ENCODE data around the gene SLC35C1. TPM values are rescaled to one million over a fixed set of nuclear protein-coding genes. Genes with fewer than 3 reads are reported as not detected.

Gene SLC35C1
- total and polyA plus RNA-seq, 2 of the 8 experiments (the other 6 are each of a cell fraction or from before 2014, with no cell fraction given), result 4.6 to 10.6 TPM

DNA sequence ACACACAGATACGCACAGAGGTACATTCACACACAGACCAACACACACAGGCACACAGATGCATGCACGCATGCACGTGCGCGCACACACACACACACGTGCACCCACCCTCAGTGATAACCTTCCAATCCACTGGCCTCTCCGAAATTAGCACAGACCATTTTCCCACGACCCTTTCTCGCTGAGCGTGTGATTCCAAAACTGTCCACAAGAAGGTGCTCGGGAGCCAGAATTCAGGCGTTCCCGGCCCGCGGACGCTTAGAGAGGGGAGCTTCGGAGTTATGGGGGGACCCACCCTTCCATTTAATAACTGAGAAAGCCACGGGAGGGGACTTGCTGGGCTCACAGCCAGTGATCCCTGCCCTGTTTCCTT is 33.8 kb upstream of the SLC35C1 start (continued):
- no peak for TF ChIP-seq TBP (IDR thresholded peaks at IDR 0.05; ENCODE audit: low read depth, low read length)
- TF ChIP-seq EP300 (IDR thresholded peaks at IDR 0.05; ENCODE audit: borderline replicate concordance in 1 of 2, low read depth in 2 of 2, low read length in 2 of 2), result no peak
- TF ChIP-seq MAFK (IDR thresholded peaks at IDR 0.05; ENCODE audit: low read depth, low read length), result no peak
- TF ChIP-seq ASH2L (IDR thresholded peaks at IDR 0.05; ENCODE audit: low read length), result peak; percentile 31
- no peak for TF ChIP-seq JUND (IDR thresholded peaks at IDR 0.05; ENCODE audit: low read length)
- no peak for TF ChIP-seq CTBP2 (IDR thresholded peaks at IDR 0.05; ENCODE audit: borderline replicate concordance, insufficient read depth, insufficient read length, low read length)
- TF ChIP-seq HDAC2 (IDR thresholded peaks at IDR 0.05; ENCODE audit: borderline replicate concordance in 1 of 2, low read depth in 2 of 2, low read length in 2 of 2), result no peak
- no peak for TF ChIP-seq NRF1 (IDR thresholded peaks at IDR 0.05; ENCODE audit: low read depth, low read length)
- TF ChIP-seq CBX8 (IDR thresholded peaks at IDR 0.05; ENCODE audit: borderline replicate concordance, low read depth, low read length), result no peak
- TF ChIP-seq RXRA (IDR thresholded peaks at IDR 0.05; ENCODE audit: insufficient read depth, low read depth, low read length), result no peak
- peak; percentile 62 to 74 for TF ChIP-seq RAD21 (IDR thresholded peaks at IDR 0.05 in 1 of 2, conservative IDR thresholded peaks at IDR 0.05 in 1 of 2; ENCODE audit: low read depth in 2 of 2, low read length in 2 of 2)
- TF ChIP-seq, protein P1, sequence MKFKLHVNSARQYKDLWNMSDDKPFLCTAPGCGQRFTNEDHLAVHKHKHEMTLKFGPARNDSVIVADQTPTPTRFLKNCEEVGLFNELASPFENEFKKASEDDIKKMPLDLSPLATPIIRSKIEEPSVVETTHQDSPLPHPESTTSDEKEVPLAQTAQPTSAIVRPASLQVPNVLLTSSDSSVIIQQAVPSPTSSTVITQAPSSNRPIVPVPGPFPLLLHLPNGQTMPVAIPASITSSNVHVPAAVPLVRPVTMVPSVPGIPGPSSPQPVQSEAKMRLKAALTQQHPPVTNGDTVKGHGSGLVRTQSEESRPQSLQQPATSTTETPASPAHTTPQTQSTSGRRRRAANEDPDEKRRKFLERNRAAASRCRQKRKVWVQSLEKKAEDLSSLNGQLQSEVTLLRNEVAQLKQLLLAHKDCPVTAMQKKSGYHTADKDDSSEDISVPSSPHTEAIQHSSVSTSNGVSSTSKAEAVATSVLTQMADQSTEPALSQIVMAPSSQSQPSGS (IDR thresholded peaks at IDR 0.05; ENCODE audit: low read length), result no peak
- peak; percentile 42 for TF ChIP-seq KDM4A (IDR thresholded peaks at IDR 0.05; ENCODE audit: low read depth, low read length, severe bottlenecking)
- TF ChIP-seq POLR2AphosphoS5 (IDR thresholded peaks at IDR 0.05; ENCODE audit: low read depth, low read length), result no peak
- TF ChIP-seq RNF2 (IDR thresholded peaks at IDR 0.05; ENCODE audit: borderline replicate concordance, low read depth, low read length, missing control alignments, poor library complexity, severe bottlenecking), result no peak
- TF ChIP-seq GABPA (IDR thresholded peaks at IDR 0.05; ENCODE audit: borderline replicate concordance, insufficient read depth, low read length), result no peak
- TF ChIP-seq GTF2F1 (IDR thresholded peaks at IDR 0.05; ENCODE audit: borderline replicate concordance, low read depth, low read length), result no peak
- no peak for TF ChIP-seq FOSL1 (IDR thresholded peaks at IDR 0.05; ENCODE audit: insufficient read depth, low read depth, low read length)
- no peak for TF ChIP-seq CREB1 (IDR thresholded peaks at IDR 0.05)
- TF ChIP-seq CHD2 (IDR thresholded peaks at IDR 0.05; ENCODE audit: low read length), result no peak
- no peak for TF ChIP-seq SIN3A (conservative IDR thresholded peaks at IDR 0.05 in 1 of 2, IDR thresholded peaks at IDR 0.05 in 1 of 2; ENCODE audit: low read depth in 1 of 2, low read length in 2 of 2)
- no peak for TF ChIP-seq SIRT6 (IDR thresholded peaks at IDR 0.05; ENCODE audit: low read length)
- TF ChIP-seq, protein P2, sequence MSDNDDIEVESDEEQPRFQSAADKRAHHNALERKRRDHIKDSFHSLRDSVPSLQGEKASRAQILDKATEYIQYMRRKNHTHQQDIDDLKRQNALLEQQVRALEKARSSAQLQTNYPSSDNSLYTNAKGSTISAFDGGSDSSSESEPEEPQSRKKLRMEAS (IDR thresholded peaks at IDR 0.05), result peak; percentile 34; the same call in 1 of the 2 replicates

Measured in H1 (cell line).